GM12878 (cell line): ENCODE results near the gene HYPK. TPM values are rescaled to one million over a fixed set of nuclear protein-coding genes. Genes with fewer than 3 reads are reported as not detected.
A peak's percentile ranks its signal among the peaks of the same experiment; 100 is the strongest.

Experiments used
- ATAC-seq: fragments of 200-7000 bp; cut with Tn5 transposase; 3 replicates; pipeline ENCODE4 v1.9.1; 2020; ENCODE audit warnings: mild to moderate bottlenecking, moderate library complexity
- BruUV-seq: library from RNA; stranded (reverse); fragments of 400-500 nt; replicated peaks from 2 replicates; lab custom pipeline; 2021; lab: Mats Ljungman, UMichigan
- CTCF ChIA-PET: fragments of 300-600 bp; sonication (Branson Sonifier 250); formaldehyde crosslinking; extraction: SDS; loops from one replicate; lab custom pipeline; 2021; ENCODE audit warnings: inconsistent platforms; lab: Yijun Ruan, JAX
- POLR2A ChIA-PET: fragments of 350-600 bp; formaldehyde crosslinking; extraction: SDS; loops from one replicate; lab custom pipeline; 2021; ENCODE audit warnings: inconsistent platforms; lab: Charles Lee
- RAD21 ChIA-PET: fragments of 300-600 bp; sonication (Branson Sonifier 250); formaldehyde crosslinking; loops from one replicate; lab custom pipeline; 2023; ENCODE audit warnings: antibody characterized with exemption; ENCODE audit not compliant: unreplicated experiment; lab: Charles Lee
- SMC1A ChIA-PET: fragments of 300-600 bp; sonication (Branson Sonifier 250); formaldehyde crosslinking; loops from one replicate; lab custom pipeline; 2023; ENCODE audit not compliant: unreplicated experiment, uncharacterized antibody; lab: Charles Lee
- DNase-seq: peaks from one replicate; pipeline ENCODE4 v3.0.0-alpha.2; 2011; ENCODE audit warnings: low read depth, low spot score
- FAIRE-seq: peaks from 3 replicates; lab custom pipeline; 2011; peaks lifted over from hg19 to GRCh38; lab: Jason Lieb, UNC
- H2AFZ ChIP-seq: 2 replicates; pipeline ENCODE4 v1.6.0; 2011; ENCODE audit warnings: low read depth, low read length, control low read depth; ENCODE audit not compliant: control insufficient read depth
- H3K27ac ChIP-seq: 2 replicates; pipeline ENCODE4 v1.5.1; 2011; ENCODE audit warnings: control low read depth; ENCODE audit not compliant: control insufficient read depth, insufficient read depth
- H3K27me3 ChIP-seq, 2 experiments: replicated peaks in 1 of 2; 2 replicates each; pipeline versions ENCODE4 v1.6.0 to v1.6.1; 2011; ENCODE audit warnings: low read length in 1 of 2; ENCODE audit not compliant: control insufficient read depth in 2 of 2, insufficient read depth in 2 of 2
- H3K36me3 ChIP-seq, 2 experiments: 2 replicates each; pipeline ENCODE4 v1.5.1; 2011; ENCODE audit warnings: low read length in 1 of 2; ENCODE audit not compliant: control insufficient read depth in 2 of 2, insufficient read depth in 2 of 2
- H3K4me1 ChIP-seq: 2 replicates; pipeline ENCODE4 v1.6.1; 2011; ENCODE audit warnings: mild to moderate bottlenecking, low read length, moderate library complexity, mixed read lengths; ENCODE audit not compliant: control insufficient read depth, insufficient read depth
- H3K4me2 ChIP-seq: 2 replicates; pipeline ENCODE4 v1.6.0; 2011; ENCODE audit warnings: control low read depth; ENCODE audit not compliant: control insufficient read depth, insufficient read depth
- H3K4me3 ChIP-seq: fragments of 200-600 bp; sonication (generic); 2 replicates; pipeline ENCODE4 v1.5.1; 2016
- H3K79me2 ChIP-seq: 2 replicates; pipeline ENCODE4 v1.6.0; 2011; ENCODE audit warnings: low read length; ENCODE audit not compliant: control insufficient read depth, insufficient read depth
- H3K9ac ChIP-seq: 2 replicates; pipeline ENCODE4 v1.8.0; 2011; ENCODE audit warnings: low read length, control low read depth, mixed read lengths; ENCODE audit not compliant: control insufficient read depth, insufficient read depth
- H3K9me3 ChIP-seq: replicated peaks from 3 replicates; pipeline ENCODE4 v1.5.1; 2011; ENCODE audit warnings: mild to moderate bottlenecking, low read length; ENCODE audit not compliant: control insufficient read depth, insufficient read depth
- H4K20me1 ChIP-seq: 2 replicates; pipeline ENCODE4 v1.6.0; 2011; ENCODE audit not compliant: control insufficient read depth, insufficient read depth
- BACH1 ChIP-seq: fragments of 450-650 bp; IDR thresholded peaks from 2 replicates; pipeline ENCODE4 v1.6.1; 2017; ENCODE audit warnings: mild to moderate bottlenecking, borderline replicate concordance
- BHLHE40 ChIP-seq, 2 experiments: fragments of 450-650 bp in 1 of 2; IDR thresholded peaks; 2 replicates each; pipeline ENCODE4 v1.6.1; 2011 to 2017; ENCODE audit warnings: low read depth in 2 of 2, borderline replicate concordance in 1 of 2, improper control_type of control experiment in 1 of 2, low read length in 1 of 2, mild to moderate bottlenecking in 1 of 2
- BMI1 ChIP-seq: fragments of 450-650 bp; IDR thresholded peaks from 2 replicates; pipeline ENCODE4 v1.6.1; 2016; ENCODE audit warnings: mild to moderate bottlenecking, moderate library complexity, borderline replicate concordance
- BRCA1 ChIP-seq: IDR thresholded peaks from 2 replicates; pipeline ENCODE4 v1.6.1; 2011; ENCODE audit warnings: low read depth, low read length, improper control_type of control experiment
- CREM ChIP-seq: IDR thresholded peaks from 2 replicates; pipeline ENCODE4 v1.6.1; 2014; ENCODE audit warnings: antibody characterized with exemption, low read depth
- FOXM1 ChIP-seq: IDR thresholded peaks from 2 replicates; pipeline ENCODE4 v1.6.1; 2012; ENCODE audit warnings: low read depth, mild to moderate bottlenecking, inconsistent platforms, low read length, moderate library complexity
- LARP7 ChIP-seq: fragments of 450-650 bp; IDR thresholded peaks from 2 replicates; pipeline ENCODE4 v1.6.1; 2017; ENCODE audit warnings: mild to moderate bottlenecking
- MYB ChIP-seq: fragments of 150-350 bp; IDR thresholded peaks from 2 replicates; pipeline ENCODE4 v1.6.1; 2014; ENCODE audit warnings: mild to moderate bottlenecking, low read depth, low read length, borderline replicate concordance
- PML ChIP-seq: IDR thresholded peaks from 2 replicates; pipeline ENCODE4 v1.6.1; 2012; ENCODE audit warnings: low read length, inconsistent platforms
- RB1 ChIP-seq: fragments of 450-650 bp; formaldehyde crosslinking; IDR thresholded peaks from 2 replicates; pipeline ENCODE4 v1.6.1; 2017; ENCODE audit warnings: mild to moderate bottlenecking, borderline replicate concordance
- RELA ChIP-seq: fragments of 450-650 bp; IDR thresholded peaks from 2 replicates; pipeline ENCODE4 v1.8.0; 2014; ENCODE audit warnings: borderline replicate concordance; ENCODE audit not compliant: partially characterized antibody
- REST ChIP-seq: IDR thresholded peaks from 2 replicates; pipeline ENCODE4 v1.6.1; 2012; ENCODE audit warnings: mild to moderate bottlenecking, low read depth, low read length
- SUPT20H ChIP-seq: IDR thresholded peaks from 2 replicates; pipeline ENCODE4 v1.6.1; 2011; ENCODE audit warnings: low read depth, mild to moderate bottlenecking, low read length, moderate library complexity, borderline replicate concordance; ENCODE audit not compliant: control insufficient read depth
- TAF1 ChIP-seq: IDR thresholded peaks from 2 replicates; pipeline ENCODE4 v1.6.1; 2011; ENCODE audit warnings: mild to moderate bottlenecking, low read depth, low read length, borderline replicate concordance
- TCF12 ChIP-seq: IDR thresholded peaks from 2 replicates; pipeline ENCODE4 v1.6.1; 2011; ENCODE audit warnings: low read depth, mild to moderate bottlenecking, low read length
- ZNF384 ChIP-seq: IDR thresholded peaks from 2 replicates; pipeline ENCODE4 v1.6.1; 2012; ENCODE audit warnings: low read depth, mild to moderate bottlenecking, low read length, improper control_type of control experiment, borderline replicate concordance
- ZSCAN29 ChIP-seq: fragments of 450-650 bp; IDR thresholded peaks from 2 replicates; pipeline ENCODE4 v1.6.1; 2017; ENCODE audit warnings: mild to moderate bottlenecking, moderate library complexity
- WGBS: methylation state at CpG from one replicate; pipeline ENCODE4 v1.1.6; 2016; ENCODE audit warnings: low lambda C conversion rate; ENCODE audit not compliant: insufficient replicate concordance, insufficient coverage; ENCODE audit errors: missing lambda C conversion rate; 5-methylcytosine and 5-hydroxymethylcytosine counted together
- in situ Hi-C: fragments of 300-500 bp; cut with MboI; formaldehyde crosslinking; loops from 9 replicates; pipeline ENCODE4 v1.14.3; 2018; ENCODE audit warnings: mixed read lengths
- intact Hi-C: fragments of 100-400 bp; cut with micrococcal nuclease; formaldehyde crosslinking; loops from one replicate; pipeline ENCODE4 v1.14.2; 2022; ENCODE audit not compliant: unreplicated experiment
- polyA plus RNA-seq, 11 experiments: library from polyadenylated mRNA; depleted of rRNA in 4 of 11; unstranded in 6 of 11; stranded (reverse) in 5 of 11; fragments of >200 nt; fragmentation: Nextera tagmentation in 4 of 11; fragmentation: Illumina TruSeq in 1 of 11; extraction: Ambion mirVana in 4 of 11; extraction: Trizol in 1 of 11; gene quantifications; 1 replicate in 1 of 11; 2 replicates in 10 of 11; pipeline versions ENCODE4 v1.2.1 to v1.2.3, GENCODE V29; 2011 to 2016; ENCODE audit warnings: inconsistent platforms in 2 of 11, missing spikeins in 2 of 11, low read depth in 1 of 11
- total RNA-seq, 4 experiments: library from RNA; depleted of rRNA in 3 of 4; stranded (reverse); fragments of >200 nt in 3 of 4; fragmentation: Illumina TruSeq in 1 of 4; extraction: Trizol in 1 of 4; gene quantifications; 2 replicates each; pipeline versions ENCODE4 v1.2.1 to v1.2.3, GENCODE V29; 2013 to 2021
- TF ChIP-seq, protein P1 (sequence below): fragments of 450-650 bp; IDR thresholded peaks from 2 replicates; pipeline ENCODE4 v1.6.1; 2014; ENCODE audit warnings: mild to moderate bottlenecking

HYPK gene
- total and polyA plus RNA-seq, 10 of the 15 experiments (the other 5 are each of a cell fraction or from before 2014, with no cell fraction given): 8.0 to 38.4 (median 17.5) TPM

GRCh38 chr15:43776101-43776717 lies 24.2 kb upstream of the HYPK start:
- DNase-seq: peak; percentile 66
- peak; percentile 62 for FAIRE-seq
- TF ChIP-seq RELA (no peak), REST (no peak), MYB (no peak), FOXM1 (peak; percentile 66; the same call in 1 of the 2 replicates), PML (peak; percentile 48; the same call in 1 of the 2 replicates), ZSCAN29 (peak; percentile 51; the same call in 1 of the 2 replicates), BACH1 (peak; percentile 63; the same call in 1 of the 2 replicates), LARP7 (peak; percentile 52), BMI1 (no peak), SUPT20H (no peak), BRCA1 (no peak), TCF12 (peak; percentile 99), ZNF384 (no peak), CREM (peak; percentile 68; the same call in 1 of the 2 replicates), BHLHE40 (IDR thresholded peaks at IDR 0.05; ENCODE audit: borderline replicate concordance in 1 of 2, low read depth in 2 of 2, low read length in 1 of 2) (peak; percentile 86 to 92), RB1 (0 out of 2 replicates have a peak, but pooled peaks have one; percentile 31), TAF1 (0 out of 2 replicates have a peak, but pooled peaks have one; percentile 18)
- TF ChIP-seq, protein P1, sequence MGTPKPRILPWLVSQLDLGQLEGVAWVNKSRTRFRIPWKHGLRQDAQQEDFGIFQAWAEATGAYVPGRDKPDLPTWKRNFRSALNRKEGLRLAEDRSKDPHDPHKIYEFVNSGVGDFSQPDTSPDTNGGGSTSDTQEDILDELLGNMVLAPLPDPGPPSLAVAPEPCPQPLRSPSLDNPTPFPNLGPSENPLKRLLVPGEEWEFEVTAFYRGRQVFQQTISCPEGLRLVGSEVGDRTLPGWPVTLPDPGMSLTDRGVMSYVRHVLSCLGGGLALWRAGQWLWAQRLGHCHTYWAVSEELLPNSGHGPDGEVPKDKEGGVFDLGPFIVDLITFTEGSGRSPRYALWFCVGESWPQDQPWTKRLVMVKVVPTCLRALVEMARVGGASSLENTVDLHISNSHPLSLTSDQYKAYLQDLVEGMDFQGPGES: no peak

More at GRCh38 chr15:43776101-43776717, 24.2 kb upstream of the HYPK start:
- H3K79me2 ChIP-seq: no peaks in the 10 kb centered on the region
- in situ Hi-C loops (loop anchor here (25.0 kb wide), 1 partner anchor 1514 kb away; the partner anchor contains the start of genes GANC and TMEM87A), intact Hi-C loops (loop anchor here (2.0 to 5.0 kb wide), 2 partner anchors 33 to 51 kb away; partner anchors contain the start of gene WDR76)
- ChIA-PET SMC1A (interaction anchor here (0.6 to 14.9 kb wide), 14 partner anchors 10 to 102 kb away, joined by 3 to 129 read pairs (median 4); partner anchors contain the start of genes MFAP1, PDIA3 and SERF2), POLR2A (interaction anchor here (1.0 to 4.4 kb wide), 9 partner anchors 12 to 512 kb away, joined by 4 to 58 read pairs (median 10); partner anchors contain the start of genes GOLM2, HYPK, MFAP1 and SERF2), RAD21 (interaction anchor here (1.0 to 3.5 kb wide), 13 partner anchors 10 to 406 kb away, joined by 4 to 54 read pairs (median 10); partner anchors contain the start of genes HYPK, MFAP1, SERF2 and SERINC4), CTCF (interaction anchor here (0.7 to 5.8 kb wide), 13 partner anchors 11 to 55 kb away, joined by 3 to 72 read pairs (median 6); partner anchors contain the start of genes HYPK, MFAP1, SERF2 and SERINC4)
- peak overlapping the region; percentile 77 for H2AFZ ChIP-seq
- peak; percentile 75 for ATAC-seq
- H3K36me3 ChIP-seq: peaks cover 9 to 18% of the 10 kb centered on the region in 2 experiments
- BruUV-seq: no TSS peak
- WGBS: under 1% methylated on average over 35 of the region's 35 CpGs
- H3K9me3 ChIP-seq: no peaks in the 10 kb centered on the region; the same call in 2 of the 3 replicates
- peak overlapping the region; percentile 100 for H3K4me2 ChIP-seq
- no peaks in the 10 kb centered on the region for H4K20me1 ChIP-seq
- peak overlapping the region; percentile 78 for H3K4me3 ChIP-seq
- H3K27ac ChIP-seq: peak overlapping the region; percentile 91
- H3K9ac ChIP-seq: peak overlapping the region; percentile 79
- H3K4me1 ChIP-seq: peaks cover 16% of the 10 kb centered on the region
- H3K27me3 ChIP-seq: no peaks in the 10 kb centered on the region
